Kidney epithelial cell (primary cell): Measurements from ENCODE around the gene LIN7C. TPM values are rescaled to one million over a fixed set of nuclear protein-coding genes. Genes with fewer than 3 reads are reported as not detected.
"Not testable (repeated sequence)": the region's sequence is repeated elsewhere in the genome, so short reads cannot be mapped to it uniquely, and the experiment has no call there.

Experiments
- DNase-seq: peaks from one replicate; pipeline ENCODE4 v3.0.0-alpha.2; 2010; ENCODE audit warnings: low read depth
- H3K27me3 ChIP-seq: 2 replicates; pipeline ENCODE4 v1.6.0; 2011; ENCODE audit warnings: low read length; ENCODE audit not compliant: control insufficient read depth, insufficient read depth
- H3K36me3 ChIP-seq: 2 replicates; pipeline ENCODE4 v1.5.1; 2011; ENCODE audit warnings: low read length; ENCODE audit not compliant: control insufficient read depth, insufficient read depth
- H3K4me3 ChIP-seq: 2 replicates; pipeline ENCODE4 v1.5.1; 2011; ENCODE audit warnings: low read depth, mild to moderate bottlenecking, control low read depth, low read length
- CTCF ChIP-seq: IDR thresholded peaks from 2 replicates; pipeline ENCODE4 v1.5.1; 2011; ENCODE audit warnings: mild to moderate bottlenecking, moderate library complexity, low read length, control low read depth, inconsistent platforms; ENCODE audit not compliant: insufficient read depth, poor library complexity, severe bottlenecking
- total RNA-seq: library from RNA; depleted of rRNA; stranded (reverse); fragments of >200 nt; gene quantifications from 2 replicates; pipeline ENCODE4 v1.2.3, GENCODE V29; 2015

The LIN7C gene
- total RNA-seq, 1 donor from 2014 or later, result 41.4 TPM

- TF ChIP-seq CTCF, result no peak
- DNase-seq, result no peak
- Histone ChIP-seq H3K36me3 (no peaks in the 10 kb centered on the region), H3K27me3 (no peaks in the 10 kb centered on the region), H3K4me3 (no peak overlapping the region)
These were observed 52.9 kb downstream of the LIN7C start for GRCh38 chr11:27453701-27454100.

GRCh38 chr11:27452147-27452546 is 54.4 kb downstream of the LIN7C start:
- no peak overlapping the region for H3K4me3 ChIP-seq
- no peaks in the 10 kb centered on the region for H3K27me3 ChIP-seq
- no peak for TF ChIP-seq CTCF
- DNase-seq, result no peak
- no peaks in the 10 kb centered on the region for H3K36me3 ChIP-seq

GRCh38 chr11:27451244-27451965 is 55.2 kb downstream of the LIN7C start:
- H3K4me3 ChIP-seq, result no peak overlapping the region
- no peak for TF ChIP-seq CTCF
- no peaks in the 10 kb centered on the region for H3K27me3 ChIP-seq
- no peaks in the 10 kb centered on the region for H3K36me3 ChIP-seq
- no peak for DNase-seq

- H3K4me3 ChIP-seq, DNase-seq, H3K36me3 ChIP-seq, H3K27me3 ChIP-seq: not testable (repeated sequence)
These were observed 58.4 kb downstream of the LIN7C start for GRCh38 chr11:27448184-27448540.

- no peak for TF ChIP-seq CTCF
- Histone ChIP-seq H3K4me3 (no peak overlapping the region), H3K36me3 (no peaks in the 10 kb centered on the region), H3K27me3 (no peaks in the 10 kb centered on the region)
- DNase-seq, result no peak
These were observed 59.0 kb downstream of the LIN7C start for GRCh38 chr11:27447288-27448183.

- Histone ChIP-seq H3K4me3 (no peak overlapping the region), H3K36me3 (no peaks in the 10 kb centered on the region), H3K27me3 (no peaks in the 10 kb centered on the region)
- no peak for TF ChIP-seq CTCF
- no peak for DNase-seq
These were observed 60.9 kb downstream of the LIN7C start for GRCh38 chr11:27445625-27446024.
